Occipital lobe (tissue), 1 donor: ENCODE data around the gene FKBP15. TPM values are rescaled to one million over a fixed set of nuclear protein-coding genes. Genes with fewer than 3 reads are reported as not detected.

Source experiments
- total RNA-seq: library from RNA; depleted of rRNA; stranded (reverse); fragments of >200 nt; gene quantifications from one replicate; pipeline ENCODE4 v1.2.3, GENCODE V29; 2014

FKBP15 gene
- total RNA-seq, 1 donor from 2014 or later: 22.3 TPM

Other genes starting within 250 kb of the FKBP15 start
- gene ZNF883, start 209.1 kb downstream of the FKBP15 start, total RNA-seq: 35.1 TPM
- gene ZFP37, start 164.6 kb downstream of the FKBP15 start, total RNA-seq: 27.8 TPM
- 10.5 TPM for gene SLC31A2, start 70.3 kb downstream of the FKBP15 start, total RNA-seq
- gene SLC31A1, start 267 bp upstream of the FKBP15 start, total RNA-seq: 7.6 TPM
- 17.0 TPM for gene CDC26, start 54.3 kb upstream of the FKBP15 start, total RNA-seq
- 23.7 TPM for gene PRPF4, start 54.4 kb upstream of the FKBP15 start, total RNA-seq
- not detected for gene RNF183, start 82.1 kb upstream of the FKBP15 start, total RNA-seq
- gene WDR31, start 119.0 kb upstream of the FKBP15 start, total RNA-seq: 1.7 TPM
- not detected for gene BSPRY, start 128.3 kb upstream of the FKBP15 start, total RNA-seq
- 5.6 TPM for gene HDHD3, start 155.7 kb upstream of the FKBP15 start, total RNA-seq
- 12.0 TPM for gene ALAD, start 180.0 kb upstream of the FKBP15 start, total RNA-seq
- gene POLE3, start 189.4 kb upstream of the FKBP15 start, total RNA-seq: 34.2 TPM
- 0.62 TPM for gene C9orf43, start 189.5 kb upstream of the FKBP15 start, total RNA-seq
- gene RGS3, start 242.4 kb upstream of the FKBP15 start, total RNA-seq: 12.8 TPM